8988T (cell line): ENCODE results near the gene RAB7B.
"Not testable (repeated sequence)": the region's sequence is repeated elsewhere in the genome, so short reads cannot be mapped to it uniquely, and the experiment has no call there.

ENCODE experiments used
- DNase-seq: peaks from one replicate; pipeline ENCODE4 v3.0.0; 2011

RAB7B gene, protein sequence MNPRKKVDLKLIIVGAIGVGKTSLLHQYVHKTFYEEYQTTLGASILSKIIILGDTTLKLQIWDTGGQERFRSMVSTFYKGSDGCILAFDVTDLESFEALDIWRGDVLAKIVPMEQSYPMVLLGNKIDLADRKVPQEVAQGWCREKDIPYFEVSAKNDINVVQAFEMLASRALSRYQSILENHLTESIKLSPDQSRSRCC

DNA sequence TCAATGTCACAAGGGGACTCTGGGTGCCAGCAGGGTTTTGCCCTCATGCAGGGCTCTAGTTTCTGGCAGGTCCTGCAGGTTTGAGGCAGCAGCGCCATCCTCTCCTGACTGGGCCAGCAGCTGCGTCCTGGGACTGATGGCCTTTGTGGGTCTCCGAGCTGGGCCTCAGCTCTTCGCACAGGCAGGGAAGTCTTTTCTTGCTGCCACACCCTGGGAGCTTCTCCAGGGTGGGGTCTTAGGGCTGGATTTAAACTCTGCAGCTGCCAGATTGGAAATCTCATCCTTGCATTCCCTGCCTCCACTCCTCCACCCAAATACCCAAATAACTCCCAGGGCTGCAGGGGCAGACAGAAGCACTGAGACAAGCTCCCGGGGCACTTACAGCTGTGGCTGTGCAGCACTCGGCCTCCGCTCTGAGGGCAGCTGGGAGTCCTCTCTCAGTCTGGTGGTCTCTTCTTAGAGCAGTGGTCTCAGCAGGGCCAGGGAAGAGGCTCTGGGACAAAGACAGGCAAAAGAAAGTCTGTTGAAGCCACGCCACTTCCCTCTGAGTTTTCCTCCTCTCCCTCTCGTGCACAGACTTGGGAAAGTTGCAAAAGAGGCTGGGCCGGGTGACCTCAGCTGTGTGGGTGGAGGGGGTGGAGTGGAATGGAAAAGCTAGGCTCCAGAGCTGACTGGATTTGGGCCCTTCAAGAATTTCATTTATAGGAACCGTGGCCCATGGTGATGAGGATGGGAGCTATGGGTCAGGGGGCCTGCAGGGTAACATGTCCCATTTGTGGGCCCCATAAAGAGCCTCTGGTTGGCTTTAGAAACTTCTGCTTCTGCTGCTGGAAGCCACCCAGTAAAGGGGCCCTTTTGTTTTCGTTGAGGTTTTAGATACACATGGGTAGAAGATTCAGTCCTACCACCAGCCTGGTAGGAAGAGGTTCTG, at the start of gene RAB7B:
TSS of gene RAB7B (minus strand) at position 525 of the 931 bp plus-strand sequence. CDS start 9,260 bp downstream, outside the sequence.
- no peak for DNase-seq

DNA sequence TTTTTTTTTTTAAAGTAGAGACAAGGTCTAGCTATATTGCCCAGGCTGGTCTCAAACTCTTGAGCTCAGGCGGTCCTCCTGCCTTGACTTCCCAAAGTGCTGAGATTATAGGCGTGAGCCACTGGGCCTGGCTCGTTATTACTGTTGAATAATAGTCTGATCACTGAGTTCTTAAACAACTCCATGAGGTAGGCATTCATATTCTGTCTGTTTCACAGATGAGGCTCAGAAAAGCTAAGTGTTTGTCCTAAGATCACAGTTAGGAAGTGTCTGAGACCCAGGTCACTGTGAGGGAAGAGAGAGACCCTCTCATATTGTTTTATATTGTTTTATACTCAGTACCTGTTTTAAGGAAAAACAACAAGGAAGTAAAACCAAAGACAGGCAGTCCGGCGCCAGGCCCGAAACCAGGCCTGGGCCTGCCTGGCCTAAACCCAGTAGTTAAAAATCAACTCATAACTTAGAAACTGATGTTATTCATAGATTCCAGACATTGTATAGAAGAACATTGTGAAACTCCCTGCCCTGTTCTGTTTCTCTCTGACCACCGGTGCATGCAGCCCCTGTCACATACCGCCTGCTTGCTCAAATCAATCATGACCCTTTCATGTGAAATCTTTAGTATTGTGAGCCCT, 49.2 kb upstream of the RAB7B start:
- DNase-seq, result not testable (repeated sequence)

DNA sequence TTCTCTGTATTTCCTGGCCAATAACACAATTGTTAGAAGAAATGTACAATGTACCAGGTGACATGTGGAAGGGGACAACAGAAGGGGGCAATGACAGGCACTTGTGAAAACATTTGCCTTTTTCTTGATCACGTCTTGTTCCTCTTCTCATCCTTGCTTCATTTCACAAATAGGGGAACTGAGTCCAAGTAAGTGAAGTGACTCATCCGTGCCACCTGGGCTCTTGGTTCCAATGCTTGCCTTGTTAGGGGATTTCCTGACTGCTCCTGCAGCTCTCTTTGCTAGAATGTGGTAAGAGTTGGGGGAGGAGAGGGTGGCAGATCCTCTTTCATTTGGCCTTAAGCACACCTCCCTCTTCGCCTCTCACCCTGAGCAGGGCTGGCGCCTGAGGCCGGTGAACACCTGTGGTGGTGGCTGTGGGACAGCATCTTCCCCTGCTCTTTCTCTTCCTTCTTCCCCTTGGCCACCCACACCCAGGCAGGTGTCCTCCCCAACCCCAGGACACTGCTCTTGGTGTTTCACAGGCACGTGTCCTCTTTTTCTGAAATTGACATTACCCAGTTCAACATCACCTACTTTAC, 47.5 kb upstream of the RAB7B start:
- no peak for DNase-seq

DNA sequence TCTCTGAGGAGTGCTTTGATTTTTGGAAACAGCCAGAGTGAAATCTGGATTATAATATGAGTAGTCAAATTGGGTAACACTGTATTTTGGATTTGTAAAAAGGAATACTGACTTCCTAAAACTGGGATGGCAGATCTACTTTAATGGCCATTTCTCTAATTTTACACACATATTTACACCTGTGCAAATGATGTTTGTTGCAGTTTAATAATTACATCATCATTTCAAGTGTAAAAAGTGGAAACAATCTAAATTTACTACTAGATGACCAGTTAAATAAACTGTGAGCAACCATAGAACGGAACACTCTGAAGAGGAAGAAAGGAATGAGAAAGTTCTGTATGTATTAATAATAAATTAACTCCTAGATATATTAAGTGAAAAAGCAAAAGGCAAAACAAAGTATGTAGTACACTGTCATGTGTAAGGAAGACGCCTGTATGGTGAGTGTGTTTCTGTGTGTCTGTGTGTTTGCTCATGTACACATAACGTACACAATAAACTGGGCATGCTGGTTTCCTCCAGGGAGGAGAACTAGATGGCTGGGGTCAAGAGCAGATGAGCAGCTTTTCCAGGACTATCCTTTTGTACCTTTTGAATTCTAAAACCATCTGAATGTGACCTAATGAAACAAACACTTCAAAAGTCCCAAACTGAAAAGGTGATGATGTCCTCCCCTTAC, 46.9 kb upstream of the RAB7B start:
- DNase-seq, result no peak

DNA sequence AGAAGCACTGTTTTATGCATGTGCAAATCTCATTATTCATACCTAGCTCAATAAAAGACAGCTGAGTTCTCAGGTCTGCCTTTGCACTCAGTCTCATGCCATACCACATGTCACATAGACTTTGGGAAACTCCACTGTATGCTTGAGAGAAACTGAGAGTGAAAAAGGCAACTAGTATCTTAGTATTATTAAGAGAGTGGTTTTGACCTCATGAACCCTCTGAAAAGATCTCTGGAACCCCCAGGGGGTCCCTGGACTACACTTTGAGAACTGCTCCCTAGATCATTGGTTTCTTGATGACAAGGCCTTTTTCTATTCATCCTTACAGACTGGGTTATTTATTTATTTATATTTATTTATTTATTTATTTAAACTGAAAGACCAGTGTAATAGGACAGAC, 46.1 kb upstream of the RAB7B start:
- no peak for DNase-seq

DNA sequence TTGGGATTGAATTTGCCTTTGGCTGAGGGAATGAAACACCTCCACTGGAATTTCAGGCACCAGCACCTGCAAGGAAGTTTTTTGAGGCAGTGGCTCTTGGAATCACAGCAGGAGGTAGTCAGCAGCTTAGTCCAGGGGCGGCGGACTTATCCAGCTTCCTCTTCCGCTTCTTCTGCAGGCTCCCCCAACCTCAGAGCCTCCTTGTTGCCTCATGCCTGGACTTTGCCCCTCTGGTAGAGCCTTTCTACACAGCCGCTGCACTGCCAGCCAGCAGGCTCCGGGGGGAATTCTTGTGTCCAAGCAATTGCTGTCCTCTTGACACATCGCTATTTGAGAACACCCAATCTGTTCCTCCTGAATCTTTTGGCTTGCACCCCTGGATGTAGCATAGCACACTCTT, 45.4 kb upstream of the RAB7B start:
- DNase-seq, result no peak

DNA sequence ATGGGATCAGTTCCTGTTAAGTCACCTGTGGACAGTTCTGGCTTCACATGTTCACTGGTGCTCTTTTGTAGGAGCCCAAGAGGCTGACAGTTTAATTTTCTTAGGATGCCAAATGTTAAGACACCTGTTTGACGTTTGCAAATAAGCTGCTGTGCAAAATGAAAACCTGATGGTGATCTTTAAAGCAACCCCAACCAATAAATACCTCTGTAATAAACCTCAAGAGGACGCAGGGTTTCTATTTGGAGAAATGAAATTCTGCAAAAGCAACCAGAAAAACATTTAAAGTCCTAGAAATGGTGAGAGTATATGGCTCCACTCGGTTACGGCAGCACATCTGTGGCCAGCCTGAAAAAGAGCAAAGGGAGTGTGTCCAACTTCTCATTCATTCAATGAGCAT, 44.1 kb upstream of the RAB7B start:
- DNase-seq, result no peak

DNA sequence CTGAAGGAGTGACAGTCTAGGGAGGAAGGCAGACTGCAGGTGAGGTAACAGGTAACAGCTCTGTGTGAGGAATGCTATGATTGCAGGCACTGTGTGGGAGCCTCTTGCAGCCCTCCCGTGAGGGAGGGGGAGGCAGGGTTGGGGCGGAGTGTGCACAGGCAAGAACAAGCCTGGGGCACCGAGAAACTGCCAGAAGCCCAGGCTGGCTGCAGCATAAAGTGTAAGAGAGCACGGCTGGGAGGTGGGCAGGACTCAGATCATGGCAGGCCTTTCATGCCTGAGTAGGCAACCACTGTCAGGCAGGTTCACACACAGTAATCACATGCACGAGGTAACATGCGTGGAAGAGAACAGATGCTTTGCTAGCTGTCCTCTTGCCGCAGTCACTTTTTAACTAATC, 38.4 kb upstream of the RAB7B start:
- no peak for DNase-seq

DNA sequence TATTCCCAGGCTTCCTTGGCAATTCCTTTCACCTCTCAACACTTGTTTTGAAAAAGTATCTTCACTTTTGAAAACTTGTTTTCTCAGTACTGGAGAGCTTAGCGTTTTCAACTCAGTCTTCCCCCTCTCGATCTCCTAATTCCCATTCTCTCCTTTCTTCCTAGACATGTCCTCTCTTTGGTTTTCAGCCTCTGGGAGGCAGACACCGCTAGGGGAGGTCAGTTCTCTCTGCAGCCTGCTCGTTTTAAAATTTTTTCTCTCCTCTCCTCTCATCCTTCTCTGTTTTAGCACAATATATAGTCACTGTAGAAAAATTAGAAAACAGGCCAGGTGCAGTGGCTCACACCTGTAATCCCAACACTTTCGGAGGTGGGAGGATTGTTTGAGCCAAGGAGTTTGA, 37.1 kb upstream of the RAB7B start:
- DNase-seq, result no peak

DNA sequence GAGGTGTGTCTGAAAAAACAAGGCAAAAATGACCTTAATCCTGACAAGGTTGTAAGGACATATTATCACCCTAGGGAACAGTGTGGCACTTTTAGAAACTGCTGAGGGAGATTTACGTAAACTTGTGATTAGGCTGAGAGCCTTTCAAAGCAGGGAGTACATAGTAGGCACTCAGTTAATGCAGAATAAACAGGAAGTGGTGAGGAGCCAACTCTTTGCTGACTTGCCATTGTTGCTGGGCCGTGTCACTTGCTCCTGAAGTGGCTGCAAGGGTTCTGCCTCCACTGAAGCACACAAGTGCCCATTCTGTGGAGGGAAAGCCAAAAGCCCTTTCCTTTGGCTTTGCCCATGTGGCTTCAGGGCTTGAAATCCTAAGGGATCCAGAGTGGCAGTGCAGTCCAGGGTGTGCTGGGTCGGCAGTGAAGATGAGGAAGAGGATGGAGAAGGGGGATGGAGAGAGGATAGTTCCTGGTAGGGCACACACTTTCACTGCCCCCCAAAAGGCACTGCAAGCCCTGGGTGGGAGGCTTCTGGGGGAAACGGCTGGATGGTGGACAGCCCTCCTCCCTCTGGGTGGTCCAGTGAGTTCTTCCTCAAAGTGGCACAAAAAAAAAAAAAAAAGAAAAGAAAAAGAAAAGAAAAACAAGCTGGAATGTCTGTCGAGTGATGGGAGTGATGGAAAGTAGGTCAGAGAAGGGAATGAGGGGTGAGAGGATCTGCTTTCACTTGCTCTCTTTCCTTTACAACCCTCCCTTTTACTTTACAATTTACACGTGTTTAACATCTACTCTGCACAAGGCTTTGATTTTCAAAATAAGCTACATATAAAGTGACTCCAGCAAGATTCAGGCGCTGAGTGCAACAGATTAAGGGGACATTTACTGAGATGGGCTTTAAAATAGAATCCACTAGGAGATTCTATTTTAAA, 36.1 kb upstream of the RAB7B start:
- DNase-seq, result no peak

DNA sequence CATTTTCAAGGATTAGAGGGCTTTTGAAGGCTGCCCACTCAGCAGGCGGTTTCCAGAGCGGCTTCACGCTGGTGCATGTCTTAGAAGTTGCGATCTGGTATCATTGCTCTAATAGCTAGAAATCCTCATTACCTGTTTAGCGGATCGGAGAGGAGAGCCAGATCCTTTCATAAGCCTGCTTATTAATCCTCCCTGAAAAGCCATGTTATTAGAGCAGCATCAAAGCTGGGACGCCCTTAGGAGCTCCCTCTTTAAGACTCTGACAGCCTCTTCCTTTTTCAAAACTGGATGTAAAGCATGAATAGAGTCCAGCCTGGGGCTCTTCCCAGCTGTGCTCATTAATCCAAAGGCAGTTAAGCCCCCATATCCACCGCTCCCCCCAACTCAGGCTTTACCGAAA, 34.4 kb upstream of the RAB7B start:
- DNase-seq, result no peak

DNA sequence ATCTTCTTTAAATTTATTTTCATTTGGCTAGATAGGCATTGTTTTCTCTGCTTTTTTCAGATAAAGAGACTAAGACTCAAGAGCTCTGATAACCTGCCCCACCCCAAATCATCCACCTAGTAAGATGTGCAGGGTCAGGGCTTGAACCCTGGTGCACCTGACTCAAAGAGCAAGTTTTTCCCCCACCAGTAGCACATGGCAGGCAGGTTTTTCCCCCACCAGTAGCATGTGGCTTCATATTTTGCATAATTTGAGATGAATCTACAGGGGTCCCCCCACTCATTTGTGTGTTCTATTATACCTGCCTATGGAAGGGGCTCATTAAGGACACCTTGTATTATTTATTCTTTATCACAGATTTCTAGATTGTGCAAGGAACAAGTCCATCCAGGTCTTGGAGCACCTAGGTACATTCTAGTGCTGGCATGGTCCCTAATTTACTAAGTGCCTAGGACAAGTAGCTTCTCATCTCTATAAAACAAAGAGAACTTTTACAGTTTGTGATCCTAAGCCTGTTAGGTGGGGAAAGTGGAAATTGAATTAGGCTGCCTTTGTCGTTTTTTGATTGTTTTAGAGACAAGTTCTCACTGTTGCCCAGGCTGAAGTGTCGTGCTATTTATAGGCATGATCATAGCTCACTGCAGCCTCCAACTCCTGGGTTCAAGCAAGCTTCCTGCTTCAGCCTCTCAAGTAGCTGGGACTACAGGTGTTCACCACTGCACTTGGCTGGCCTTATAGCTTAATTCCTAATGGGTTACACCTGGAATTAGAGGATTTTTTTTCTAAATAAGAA, 33.7 kb upstream of the RAB7B start:
- DNase-seq, result no peak

DNA sequence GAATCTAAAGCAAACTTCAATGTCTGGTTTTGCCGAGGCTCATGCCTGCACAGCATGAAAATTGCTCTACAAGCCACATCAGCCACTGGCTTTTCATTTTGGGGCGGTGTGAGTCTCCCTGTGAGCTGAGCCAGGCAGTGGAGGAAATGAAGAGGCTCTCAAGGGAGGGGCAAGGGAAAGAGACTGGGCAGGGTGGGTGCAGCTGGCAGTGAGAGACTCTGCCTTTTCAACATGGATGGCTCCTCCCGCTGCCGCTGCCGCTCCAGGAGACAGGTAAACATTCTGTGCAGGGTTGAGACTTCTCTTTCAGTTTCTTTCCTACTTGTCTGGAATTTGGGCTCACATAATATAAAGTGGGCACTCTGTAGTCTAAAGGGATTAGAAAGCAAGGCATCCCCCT, 31.8 kb upstream of the RAB7B start:
- DNase-seq, result no peak

DNA sequence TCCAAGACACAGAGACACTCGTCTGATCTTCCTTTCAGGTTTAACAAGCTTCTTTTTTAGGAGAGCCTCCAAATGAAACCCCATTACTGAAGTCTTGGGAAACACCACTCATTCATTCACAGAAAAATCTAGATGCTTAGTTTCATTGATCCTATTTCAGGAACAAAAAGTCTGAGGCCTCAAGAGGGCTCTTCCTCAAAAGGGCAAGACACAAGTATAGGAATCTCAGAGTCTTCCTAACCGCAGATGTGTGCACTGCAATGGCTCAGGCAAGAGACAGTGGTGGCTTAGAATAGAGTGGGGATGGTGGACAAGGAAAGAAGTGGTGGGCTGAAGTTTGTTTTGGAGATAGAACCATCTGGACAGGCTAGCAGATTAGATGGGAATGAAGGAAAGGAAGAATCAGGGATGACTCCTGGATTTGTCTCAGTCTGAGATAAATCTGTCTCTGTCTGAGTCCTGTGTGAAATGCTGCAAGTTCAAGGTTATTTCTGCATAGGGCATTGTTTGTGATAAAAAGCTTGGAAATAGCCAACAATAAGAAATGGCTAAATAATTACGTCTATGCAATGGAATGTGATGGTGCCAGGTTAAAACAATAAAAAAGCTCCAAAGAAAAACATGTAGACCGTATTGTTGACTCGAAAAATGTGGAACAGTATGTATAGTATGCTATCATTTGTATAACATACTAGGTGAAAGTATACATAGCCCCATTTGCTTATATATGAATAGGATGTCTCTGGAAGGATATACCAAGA, 29.4 kb upstream of the RAB7B start:
- DNase-seq, result no peak

DNA sequence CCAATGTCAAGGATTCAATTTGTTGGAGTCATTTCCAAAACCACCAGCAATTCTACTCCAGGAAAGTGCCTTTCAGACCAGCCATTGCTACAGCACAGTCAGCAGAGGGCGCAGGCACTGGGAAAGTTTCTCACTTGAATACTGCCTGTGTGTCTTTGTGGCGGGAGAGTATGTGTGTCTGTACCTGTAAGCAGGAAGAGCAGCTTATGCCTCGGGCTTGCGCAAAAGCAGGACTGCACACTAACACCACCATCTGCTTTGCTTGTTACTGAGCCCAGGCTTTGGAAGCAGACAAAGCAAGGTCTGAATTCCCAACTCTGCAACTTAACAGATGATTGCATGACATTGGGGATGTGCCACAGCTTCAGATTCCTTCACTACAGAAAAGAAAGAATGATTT, 27.5 kb upstream of the RAB7B start:
- DNase-seq, result peak; percentile 30

DNA sequence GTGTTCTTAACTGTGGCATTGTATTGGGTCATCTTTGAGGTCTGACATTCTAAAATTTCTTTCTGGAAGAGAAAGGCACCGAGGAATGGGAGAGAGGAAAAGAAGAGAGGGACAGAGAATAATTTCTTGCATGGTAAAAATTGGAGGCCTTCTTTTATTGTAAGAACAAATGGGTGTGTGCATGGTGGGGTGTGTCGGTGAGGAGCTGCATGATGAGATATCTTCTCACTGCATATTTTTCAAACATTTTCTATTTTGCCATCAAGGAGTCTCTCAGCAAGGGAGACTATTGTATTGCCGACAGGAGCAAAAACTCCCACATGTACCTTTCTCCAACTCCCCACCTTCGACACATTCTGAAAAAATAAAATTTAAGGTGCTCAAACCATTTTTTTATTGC, 27.0 kb upstream of the RAB7B start:
- DNase-seq, result no peak

DNA sequence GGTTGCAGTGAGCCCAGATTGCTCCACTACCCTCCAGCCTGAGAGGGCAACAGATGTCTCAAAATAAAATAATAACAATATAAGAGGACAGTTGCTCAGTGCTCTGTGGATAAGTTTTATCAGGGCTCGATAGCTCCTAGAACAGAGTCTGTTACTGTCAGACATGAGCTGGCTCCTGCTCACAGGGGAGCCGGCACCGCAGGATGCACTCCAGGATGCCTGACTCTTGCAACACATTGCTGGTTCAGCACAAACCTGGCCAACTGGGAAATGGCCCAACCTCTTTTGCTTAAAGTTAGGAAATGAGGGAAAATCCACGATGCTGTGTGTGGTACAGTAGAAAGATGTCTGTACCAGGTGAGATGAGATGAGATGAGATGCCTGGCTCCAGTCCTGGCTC, 26.3 kb upstream of the RAB7B start:
- DNase-seq, result no peak

DNA sequence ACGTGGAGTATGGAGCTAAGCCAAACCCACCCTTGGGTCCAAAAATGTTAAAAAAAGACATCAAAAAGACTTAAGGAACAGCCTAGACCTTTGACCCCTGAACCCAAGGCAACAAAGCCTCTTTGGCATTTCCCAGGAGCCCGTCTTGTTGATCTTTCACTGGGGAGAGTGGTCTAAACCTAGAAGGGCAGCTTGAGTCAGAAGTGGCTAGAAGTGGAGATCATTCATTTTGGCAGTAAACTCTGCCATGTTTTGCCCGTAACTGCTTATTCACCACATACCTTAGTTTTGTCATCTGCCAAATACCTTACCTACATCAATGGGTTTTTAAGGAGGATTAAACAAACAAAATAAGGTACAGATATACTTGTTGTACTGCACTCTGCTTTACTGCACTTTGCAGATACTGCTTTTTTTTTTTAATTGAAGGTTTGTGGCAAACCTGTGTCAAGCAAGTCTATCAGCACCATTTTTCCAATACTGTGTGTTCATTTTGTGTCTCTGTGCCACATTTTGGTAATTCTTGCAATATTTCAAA, 22.2 kb upstream of the RAB7B start:
- DNase-seq, result no peak

DNA sequence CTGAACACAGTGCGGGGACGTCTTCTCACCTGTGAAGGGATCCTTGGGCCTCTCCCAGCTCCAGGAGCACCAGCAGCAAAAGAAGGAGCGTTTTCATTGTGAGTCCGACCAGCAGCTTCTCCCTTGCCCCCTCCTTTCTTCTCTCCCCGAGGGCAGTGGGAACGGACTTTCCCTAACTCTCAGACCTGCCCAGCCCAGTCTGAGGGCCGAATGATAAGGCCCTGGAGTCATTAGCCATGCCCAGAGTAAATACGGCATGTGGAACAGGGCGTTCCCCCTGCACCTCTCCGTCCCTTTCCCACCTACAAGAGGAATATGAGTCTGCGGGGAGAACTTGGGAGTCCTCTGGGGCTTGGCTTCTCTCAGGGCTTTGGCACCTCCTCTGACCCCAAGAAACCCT, 20.5 kb upstream of the RAB7B start, which contains the start of gene CTSE:
TSS of gene CTSE (minus strand) at position 201 of the 400 bp plus-strand sequence. CDS start at position 97, 104 bp downstream.
- DNase-seq, result no peak

DNA sequence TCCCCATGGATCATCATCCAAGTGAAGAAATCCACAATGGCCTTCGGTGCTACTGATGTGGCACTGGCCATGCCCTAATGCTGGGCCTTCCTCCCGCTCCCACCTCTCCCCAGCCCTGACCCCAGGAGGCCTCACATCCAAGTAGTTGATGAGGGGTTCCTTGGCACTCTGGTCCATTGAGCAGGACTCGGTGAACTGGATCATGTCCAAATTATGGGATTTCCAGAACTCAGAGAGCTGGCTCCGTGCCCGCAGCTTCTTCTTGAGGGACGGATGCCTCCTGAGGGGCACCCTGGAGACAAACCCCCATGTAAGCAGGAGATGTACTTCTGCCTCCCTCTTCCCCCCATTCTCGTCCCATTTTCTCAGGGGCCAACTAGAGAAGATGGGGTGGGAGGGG, 19.6 kb upstream of the RAB7B start:
- DNase-seq, result no peak
